HG03571 (cell line): ENCODE data around the gene FOXO6.

Experiments used
- ATAC-seq: cut with Tn5 transposase; IDR thresholded peaks from one replicate; pipeline ENCODE4 v1.9.1; 2021; ENCODE audit not compliant: unreplicated experiment

FOXO6 gene

DNA sequence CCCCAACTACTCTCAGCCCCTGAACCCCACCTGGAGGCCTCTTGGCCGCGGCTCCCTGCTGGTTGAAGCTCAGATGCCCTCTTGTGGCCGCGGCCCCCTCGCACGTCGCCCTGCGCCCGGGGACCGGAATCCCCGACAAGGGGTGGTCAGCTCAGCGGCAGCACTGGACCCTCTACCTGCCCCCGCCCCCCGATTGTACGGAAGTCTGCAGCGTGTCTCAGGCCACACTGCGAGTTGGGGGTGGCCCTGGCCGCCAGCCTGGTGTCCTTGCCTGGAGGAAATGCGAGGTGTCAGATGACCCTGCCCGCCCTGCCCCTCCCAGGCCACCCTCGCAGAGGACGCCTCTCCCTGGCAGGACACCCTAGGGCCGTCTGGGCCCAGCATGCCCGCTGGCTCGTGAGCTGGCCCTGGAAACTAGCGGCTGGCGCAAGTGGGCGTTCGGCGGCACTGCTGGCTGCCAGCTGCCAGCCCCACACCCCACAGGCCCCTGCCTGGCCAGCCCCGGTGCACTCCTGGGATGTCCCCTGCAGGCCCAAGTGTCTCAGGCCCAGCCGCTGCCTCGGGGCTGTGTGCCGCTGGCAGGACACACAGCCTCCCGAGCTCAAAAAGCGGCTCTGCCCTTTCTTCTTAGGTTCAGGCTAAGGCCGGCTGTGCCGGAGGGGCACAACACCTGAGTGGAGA is 62.4 kb downstream of the FOXO6 start:
- no peak for ATAC-seq

- no peak for ATAC-seq
Observed at GRCh38 chr1:41424581-41425118, 63.4 kb downstream of the FOXO6 start.

GRCh38 chr1:41425369-41425768 is 64.1 kb downstream of the FOXO6 start:
- no peak for ATAC-seq

GRCh38 chr1:41426201-41426890 is 65.1 kb downstream of the FOXO6 start:
- ATAC-seq, result no peak

- no peak for ATAC-seq
Observed at GRCh38 chr1:41427122-41427913, 66.1 kb downstream of the FOXO6 start.

- ATAC-seq, result no peak
Observed at GRCh38 chr1:41427916-41428737, 66.9 kb downstream of the FOXO6 start.

GRCh38 chr1:41428738-41429640 is 67.8 kb downstream of the FOXO6 start:
- ATAC-seq, result no peak

DNA sequence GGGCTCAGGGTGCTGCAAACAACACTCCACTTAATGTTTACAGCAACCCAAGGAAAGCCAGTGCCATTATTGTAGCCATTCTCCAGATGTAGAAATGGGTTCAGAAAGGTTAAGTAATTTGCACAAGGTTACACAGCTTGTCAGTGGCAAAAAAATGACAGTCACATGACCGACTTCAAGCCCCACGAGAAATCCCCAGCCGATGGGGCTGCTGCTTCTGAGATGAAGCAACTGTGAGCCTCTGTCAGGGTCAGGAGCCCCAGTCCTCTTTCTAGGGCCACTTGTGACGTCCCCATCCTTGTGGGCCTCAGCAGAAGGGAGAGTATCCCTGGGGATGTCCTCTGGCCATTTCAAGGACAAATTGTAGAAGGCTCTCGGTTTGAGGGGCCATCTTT is 68.4 kb downstream of the FOXO6 start:
- no peak for ATAC-seq

- no peak for ATAC-seq
Observed at GRCh38 chr1:41430069-41430468, 68.8 kb downstream of the FOXO6 start.

DNA sequence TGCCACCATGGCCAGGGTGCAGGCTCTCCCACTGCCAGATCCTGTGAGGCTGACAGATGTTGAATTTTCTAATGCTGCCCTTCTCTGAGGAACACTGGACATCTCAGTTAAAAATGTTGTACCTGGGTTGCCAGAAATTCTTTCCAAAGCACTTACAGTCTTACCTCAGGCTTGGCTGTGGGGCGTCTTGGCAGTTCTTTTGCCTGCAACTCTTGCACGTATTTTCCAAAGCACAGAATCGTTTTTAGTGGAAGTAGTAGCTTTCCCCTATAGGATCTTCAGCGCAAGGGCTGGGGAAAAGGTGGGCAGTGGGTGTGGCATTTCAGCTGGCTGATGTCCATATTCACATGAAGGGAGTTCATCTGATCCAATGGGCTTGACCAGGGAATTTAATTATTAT is 69.3 kb downstream of the FOXO6 start:
- ATAC-seq, result no peak

DNA sequence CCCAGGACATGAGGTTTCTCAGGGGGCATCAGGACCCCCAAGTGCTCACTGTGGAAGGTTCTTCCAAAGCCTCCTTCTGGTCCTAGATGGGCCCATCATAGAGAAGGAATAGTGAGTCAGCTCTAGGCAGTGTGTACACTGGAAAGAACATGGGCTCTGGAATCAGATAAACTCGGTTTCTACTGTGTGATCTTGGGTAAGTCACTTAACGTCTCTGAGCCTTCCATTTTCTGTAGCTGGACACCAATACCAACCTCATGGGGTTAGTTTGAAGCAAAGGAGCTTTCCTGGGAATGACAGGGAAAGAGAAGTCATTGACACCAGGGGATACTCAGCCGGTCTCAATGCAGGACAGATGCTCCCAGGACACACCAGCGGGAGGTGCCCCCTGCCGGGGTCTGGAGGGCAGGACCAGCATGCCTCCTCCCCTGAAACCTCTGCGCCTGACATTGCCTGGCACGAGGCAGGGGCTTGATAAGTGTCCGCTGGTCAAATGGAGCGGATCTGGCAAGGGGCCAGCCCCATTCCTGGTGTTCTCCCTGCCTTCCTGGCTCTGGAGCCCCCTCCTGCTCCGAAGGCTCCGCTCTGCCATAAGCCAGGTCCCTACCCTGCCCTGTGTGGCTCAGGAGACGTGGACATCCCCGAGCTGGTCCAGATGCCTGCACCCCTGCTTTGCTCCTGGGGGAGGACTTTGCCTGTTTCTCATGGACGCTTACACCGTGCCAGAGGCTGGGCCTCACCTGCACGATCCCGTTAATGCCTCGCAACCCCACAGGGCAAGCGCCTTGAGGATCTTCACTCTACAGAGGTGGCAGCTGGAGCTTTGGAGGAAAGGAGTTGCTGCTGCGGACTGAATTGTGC is 70.5 kb downstream of the FOXO6 start:
- ATAC-seq, result no peak
